ENCODE results near the gene GRB7.

GRCh38 chr17:39726617-39727016 lies 11.1 kb upstream of the GRB7 start:
- TF ChIP-seq POLR2A (IDR thresholded peaks at IDR 0.05) (no peak), CTCF (IDR thresholded peaks at IDR 0.05) (no peak)

All from Peyer's patch (tissue), 4 donors.